ENCODE measurements around the gene OR2F1.
"Not testable (repeated sequence)": the region's sequence is repeated elsewhere in the genome, so short reads cannot be mapped to it uniquely, and the experiment has no call there.

Gene OR2F1

GRCh38 chr7:144010061-144010460 lies 55.4 kb downstream of the OR2F1 start:
- not testable (repeated sequence) for DNase-seq

- not testable (repeated sequence) for DNase-seq
These were observed 56.2 kb downstream of the OR2F1 start for GRCh38 chr7:144010821-144011220.

- no peak for DNase-seq
These were observed 57.0 kb downstream of the OR2F1 start for GRCh38 chr7:144011458-144012230.
